IPS-18c (cell line): ENCODE results near the gene GABRG3.

ENCODE experiments used
- H3K4me3 ChIP-seq: 2 replicates; pipeline ENCODE4 v1.7.0; 2013; ENCODE audit warnings: low read depth, mild to moderate bottlenecking, low read length, moderate library complexity; ENCODE audit not compliant: insufficient read depth
- H3K9me3 ChIP-seq: one replicate; pipeline ENCODE4 v1.6.1; 2013; ENCODE audit warnings: mild to moderate bottlenecking, low read length, moderate library complexity; ENCODE audit not compliant: control insufficient read depth, insufficient read depth

Gene GABRG3

DNA sequence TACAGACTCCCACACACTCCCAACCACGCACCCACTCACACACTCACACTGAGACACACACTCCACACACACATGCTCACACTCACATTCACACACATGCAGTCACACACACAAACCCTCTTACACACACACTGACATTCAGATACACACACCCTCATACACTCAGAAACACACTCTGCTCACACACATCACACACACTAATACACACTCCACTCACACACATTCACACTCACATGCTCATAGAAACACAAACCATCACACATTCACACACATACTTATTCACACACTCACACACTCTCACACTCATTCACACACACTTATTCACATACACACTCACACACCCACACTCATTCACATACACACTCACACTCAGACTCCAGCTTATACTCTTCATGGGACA lies 618.8 kb downstream of the GABRG3 start:
- no peak overlapping the region for H3K4me3 ChIP-seq

More for the DNA sequence above, 618.8 kb downstream of the GABRG3 start:
- H3K9me3 ChIP-seq, result no peaks in the 10 kb centered on the region
